Measurements from ENCODE around the gene MAST4. TPM values are rescaled to one million over a fixed set of nuclear protein-coding genes. Genes with fewer than 3 reads are reported as not detected.

The MAST4 gene
- total and polyA plus RNA-seq, 4 donors: 3.7 to 9.5 (median 6.5) TPM

DNA sequence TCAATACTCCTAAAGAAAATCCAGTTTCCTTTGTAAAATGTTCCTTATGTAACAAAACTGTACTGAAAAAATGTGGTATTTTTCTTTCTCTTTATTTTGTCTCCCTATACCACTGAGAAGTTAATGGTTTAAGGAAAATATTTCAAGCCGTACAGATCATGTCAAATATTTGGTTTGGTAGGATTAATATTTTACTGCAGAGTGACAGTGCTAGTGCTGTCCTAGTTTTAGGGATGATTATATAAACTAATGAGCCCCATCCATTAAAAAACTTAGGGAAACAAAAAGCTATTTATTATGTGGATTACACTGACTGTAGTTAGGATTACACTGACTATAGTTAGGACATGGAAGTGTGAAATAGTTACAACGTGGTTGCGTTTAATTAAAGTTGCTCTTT, 391.3 kb downstream of the MAST4 start:
- no peaks in the 10 kb centered on the region for H3K9me3 ChIP-seq (ENCODE audit: control insufficient read depth in 4 of 4, low read length in 3 of 4)
- no peak overlapping the region for H3K4me3 ChIP-seq (ENCODE audit: low read depth in 1 of 3, low read length in 3 of 3)
- H3K36me3 ChIP-seq (ENCODE audit: control insufficient read depth in 4 of 4, insufficient read depth in 3 of 4, low read depth in 1 of 4, low read length in 3 of 4): no peaks in the 10 kb centered on the region
- DNase-seq (ENCODE audit: low spot score): no peak
- peaks cover 0 to 21% (median 6%) of the 10 kb centered on the region in 4 donors for H3K4me1 ChIP-seq (ENCODE audit: control insufficient read depth in 4 of 4, insufficient read depth in 4 of 4, low read length in 3 of 4)
- H3K27me3 ChIP-seq (ENCODE audit: control insufficient read depth in 4 of 4, insufficient read depth in 4 of 4, low read length in 3 of 4): no peaks in the 10 kb centered on the region
- 34% methylated on average over 3 of the region's 3 CpGs for WGBS
- peak overlapping the region in 1 of 2 donors; percentile 33 for H3K9ac ChIP-seq (ENCODE audit: low read depth in 1 of 2, low read length in 2 of 2)
- TF ChIP-seq HNF4G (IDR thresholded peaks at IDR 0.05) (no peak), YY1 (IDR thresholded peaks at IDR 0.05) (no peak), JUND (IDR thresholded peaks at IDR 0.05) (no peak), NR2F2 (IDR thresholded peaks at IDR 0.05) (no peak), SP1 (IDR thresholded peaks at IDR 0.05) (no peak), FOXA2 (IDR thresholded peaks at IDR 0.05) (no peak), GABPA (IDR thresholded peaks at IDR 0.05 in 1 of 2, conservative IDR thresholded peaks at IDR 0.05 in 1 of 2) (no peak), TAF1 (conservative IDR thresholded peaks at IDR 0.05) (no peak), HNF4A (conservative IDR thresholded peaks at IDR 0.05) (no peak), FOXA1 (IDR thresholded peaks at IDR 0.05) (no peak), RXRA (IDR thresholded peaks at IDR 0.05) (no peak)
- TF ChIP-seq, protein P1, sequence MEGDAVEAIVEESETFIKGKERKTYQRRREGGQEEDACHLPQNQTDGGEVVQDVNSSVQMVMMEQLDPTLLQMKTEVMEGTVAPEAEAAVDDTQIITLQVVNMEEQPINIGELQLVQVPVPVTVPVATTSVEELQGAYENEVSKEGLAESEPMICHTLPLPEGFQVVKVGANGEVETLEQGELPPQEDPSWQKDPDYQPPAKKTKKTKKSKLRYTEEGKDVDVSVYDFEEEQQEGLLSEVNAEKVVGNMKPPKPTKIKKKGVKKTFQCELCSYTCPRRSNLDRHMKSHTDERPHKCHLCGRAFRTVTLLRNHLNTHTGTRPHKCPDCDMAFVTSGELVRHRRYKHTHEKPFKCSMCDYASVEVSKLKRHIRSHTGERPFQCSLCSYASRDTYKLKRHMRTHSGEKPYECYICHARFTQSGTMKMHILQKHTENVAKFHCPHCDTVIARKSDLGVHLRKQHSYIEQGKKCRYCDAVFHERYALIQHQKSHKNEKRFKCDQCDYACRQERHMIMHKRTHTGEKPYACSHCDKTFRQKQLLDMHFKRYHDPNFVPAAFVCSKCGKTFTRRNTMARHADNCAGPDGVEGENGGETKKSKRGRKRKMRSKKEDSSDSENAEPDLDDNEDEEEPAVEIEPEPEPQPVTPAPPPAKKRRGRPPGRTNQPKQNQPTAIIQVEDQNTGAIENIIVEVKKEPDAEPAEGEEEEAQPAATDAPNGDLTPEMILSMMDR (IDR thresholded peaks at IDR 0.05; ENCODE audit: low read depth, low read length, missing input control): no peak
- TF ChIP-seq, protein P2, sequence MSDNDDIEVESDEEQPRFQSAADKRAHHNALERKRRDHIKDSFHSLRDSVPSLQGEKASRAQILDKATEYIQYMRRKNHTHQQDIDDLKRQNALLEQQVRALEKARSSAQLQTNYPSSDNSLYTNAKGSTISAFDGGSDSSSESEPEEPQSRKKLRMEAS (IDR thresholded peaks at IDR 0.05): no peak
- TF ChIP-seq, protein P3, sequence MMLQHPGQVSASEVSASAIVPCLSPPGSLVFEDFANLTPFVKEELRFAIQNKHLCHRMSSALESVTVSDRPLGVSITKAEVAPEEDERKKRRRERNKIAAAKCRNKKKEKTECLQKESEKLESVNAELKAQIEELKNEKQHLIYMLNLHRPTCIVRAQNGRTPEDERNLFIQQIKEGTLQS (IDR thresholded peaks at IDR 0.05): no peak
- TF ChIP-seq, protein P4, sequence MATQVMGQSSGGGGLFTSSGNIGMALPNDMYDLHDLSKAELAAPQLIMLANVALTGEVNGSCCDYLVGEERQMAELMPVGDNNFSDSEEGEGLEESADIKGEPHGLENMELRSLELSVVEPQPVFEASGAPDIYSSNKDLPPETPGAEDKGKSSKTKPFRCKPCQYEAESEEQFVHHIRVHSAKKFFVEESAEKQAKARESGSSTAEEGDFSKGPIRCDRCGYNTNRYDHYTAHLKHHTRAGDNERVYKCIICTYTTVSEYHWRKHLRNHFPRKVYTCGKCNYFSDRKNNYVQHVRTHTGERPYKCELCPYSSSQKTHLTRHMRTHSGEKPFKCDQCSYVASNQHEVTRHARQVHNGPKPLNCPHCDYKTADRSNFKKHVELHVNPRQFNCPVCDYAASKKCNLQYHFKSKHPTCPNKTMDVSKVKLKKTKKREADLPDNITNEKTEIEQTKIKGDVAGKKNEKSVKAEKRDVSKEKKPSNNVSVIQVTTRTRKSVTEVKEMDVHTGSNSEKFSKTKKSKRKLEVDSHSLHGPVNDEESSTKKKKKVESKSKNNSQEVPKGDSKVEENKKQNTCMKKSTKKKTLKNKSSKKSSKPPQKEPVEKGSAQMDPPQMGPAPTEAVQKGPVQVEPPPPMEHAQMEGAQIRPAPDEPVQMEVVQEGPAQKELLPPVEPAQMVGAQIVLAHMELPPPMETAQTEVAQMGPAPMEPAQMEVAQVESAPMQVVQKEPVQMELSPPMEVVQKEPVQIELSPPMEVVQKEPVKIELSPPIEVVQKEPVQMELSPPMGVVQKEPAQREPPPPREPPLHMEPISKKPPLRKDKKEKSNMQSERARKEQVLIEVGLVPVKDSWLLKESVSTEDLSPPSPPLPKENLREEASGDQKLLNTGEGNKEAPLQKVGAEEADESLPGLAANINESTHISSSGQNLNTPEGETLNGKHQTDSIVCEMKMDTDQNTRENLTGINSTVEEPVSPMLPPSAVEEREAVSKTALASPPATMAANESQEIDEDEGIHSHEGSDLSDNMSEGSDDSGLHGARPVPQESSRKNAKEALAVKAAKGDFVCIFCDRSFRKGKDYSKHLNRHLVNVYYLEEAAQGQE (IDR thresholded peaks at IDR 0.05): no peak
- TF ChIP-seq, protein P5, sequence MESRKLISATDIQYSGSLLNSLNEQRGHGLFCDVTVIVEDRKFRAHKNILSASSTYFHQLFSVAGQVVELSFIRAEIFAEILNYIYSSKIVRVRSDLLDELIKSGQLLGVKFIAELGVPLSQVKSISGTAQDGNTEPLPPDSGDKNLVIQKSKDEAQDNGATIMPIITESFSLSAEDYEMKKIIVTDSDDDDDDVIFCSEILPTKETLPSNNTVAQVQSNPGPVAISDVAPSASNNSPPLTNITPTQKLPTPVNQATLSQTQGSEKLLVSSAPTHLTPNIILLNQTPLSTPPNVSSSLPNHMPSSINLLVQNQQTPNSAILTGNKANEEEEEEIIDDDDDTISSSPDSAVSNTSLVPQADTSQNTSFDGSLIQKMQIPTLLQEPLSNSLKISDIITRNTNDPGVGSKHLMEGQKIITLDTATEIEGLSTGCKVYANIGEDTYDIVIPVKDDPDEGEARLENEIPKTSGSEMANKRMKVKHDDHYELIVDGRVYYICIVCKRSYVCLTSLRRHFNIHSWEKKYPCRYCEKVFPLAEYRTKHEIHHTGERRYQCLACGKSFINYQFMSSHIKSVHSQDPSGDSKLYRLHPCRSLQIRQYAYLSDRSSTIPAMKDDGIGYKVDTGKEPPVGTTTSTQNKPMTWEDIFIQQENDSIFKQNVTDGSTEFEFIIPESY (IDR thresholded peaks at IDR 0.05): no peak
- H3K27ac ChIP-seq (ENCODE audit: low read depth in 1 of 2, low read length in 2 of 2): peak overlapping the region; percentile 25 to 48

Data from liver (tissue), 9 donors.